NCI-H2196 (cell line): Measurements from ENCODE around the gene SPRR2B.
"Not testable (repeated sequence)": the region's sequence is repeated elsewhere in the genome, so short reads cannot be mapped to it uniquely, and the experiment has no call there.

Experiments
- DNase-seq: peaks from one replicate; lab custom pipeline; 2025; ENCODE audit not compliant: unreplicated experiment; lab: John Stamatoyannopoulos, UW

SPRR2B gene

DNA sequence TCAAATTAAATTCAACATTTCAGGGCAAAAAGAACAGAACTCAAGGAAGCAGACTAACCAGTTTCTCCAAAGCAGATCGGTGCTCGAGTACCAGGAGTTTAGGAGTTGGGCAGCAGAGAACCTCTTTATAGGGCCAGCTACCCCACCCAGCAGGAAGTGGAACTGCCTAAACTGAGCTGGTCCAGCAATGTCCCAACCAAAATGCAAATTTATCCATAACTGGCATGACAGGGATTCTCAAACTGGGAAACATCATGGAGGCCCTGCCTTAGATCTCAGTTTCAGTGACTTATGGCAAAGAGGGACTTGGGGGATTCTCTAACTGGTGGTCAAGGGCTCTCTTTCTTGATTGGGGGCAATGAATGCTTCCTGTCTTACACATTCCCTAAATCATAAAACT, at the start of gene SPRR2B:
Gene SPRR2B, minus strand, starts transcription at position 101 of the 400 bp plus-strand sequence. CDS start 772 bp downstream, outside the sequence.
- no peak for DNase-seq

DNA sequence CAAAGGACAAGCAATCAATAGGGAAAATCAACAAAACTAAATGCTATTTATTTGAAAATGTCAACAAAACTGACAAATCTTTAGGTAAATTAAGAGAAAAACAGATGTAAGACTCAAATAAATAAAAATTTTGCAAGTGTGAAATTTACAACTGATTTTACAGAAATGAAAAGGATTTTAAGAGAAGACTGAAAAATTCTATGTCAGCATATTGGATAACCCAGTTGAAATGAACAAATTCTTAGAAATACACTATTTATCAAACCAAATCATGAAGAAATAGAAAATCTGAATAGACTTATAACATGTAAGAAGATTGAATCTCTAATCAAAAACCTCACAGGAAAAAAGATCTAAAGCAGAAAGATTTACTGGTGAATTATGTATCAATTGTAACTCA, 49.5 kb upstream of the SPRR2B start:
- DNase-seq, result no peak

GRCh38 chr1:153119491-153119971, 48.1 kb upstream of the SPRR2B start:
- DNase-seq, result no peak

- not testable (repeated sequence) for DNase-seq
These were observed 43.9 kb upstream of the SPRR2B start for GRCh38 chr1:153115264-153115663.

DNA sequence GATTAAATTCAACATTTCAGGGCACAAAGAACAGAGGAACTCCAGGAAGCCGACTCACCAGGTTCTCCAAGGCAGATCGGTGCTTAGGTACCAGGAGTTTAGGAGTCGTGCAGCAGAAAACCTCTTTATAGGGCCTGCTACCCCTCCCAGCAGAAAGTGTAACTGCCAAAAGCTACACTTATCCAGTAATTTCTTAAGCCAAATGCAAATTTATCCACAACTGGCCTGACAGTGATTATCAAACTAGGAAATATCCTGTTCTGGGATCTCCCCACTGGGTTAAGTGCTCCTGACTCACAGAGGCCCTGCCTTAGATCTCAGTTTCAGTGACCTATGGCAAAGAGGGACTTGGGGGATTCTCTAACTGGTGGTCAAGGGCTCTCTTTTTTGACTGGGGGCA, 42.0 kb upstream of the SPRR2B start, which contains the start of gene SPRR2F:
Gene SPRR2F, minus strand, starts transcription at position 101 of the 400 bp plus-strand sequence. CDS start 783 bp downstream, outside the sequence.
- DNase-seq, result no peak

- DNase-seq, result not testable (repeated sequence)
These were observed 41.0 kb upstream of the SPRR2B start for GRCh38 chr1:153112454-153112853.

- DNase-seq, result no peak
These were observed 28.8 kb upstream of the SPRR2B start for GRCh38 chr1:153100245-153100644.

DNA sequence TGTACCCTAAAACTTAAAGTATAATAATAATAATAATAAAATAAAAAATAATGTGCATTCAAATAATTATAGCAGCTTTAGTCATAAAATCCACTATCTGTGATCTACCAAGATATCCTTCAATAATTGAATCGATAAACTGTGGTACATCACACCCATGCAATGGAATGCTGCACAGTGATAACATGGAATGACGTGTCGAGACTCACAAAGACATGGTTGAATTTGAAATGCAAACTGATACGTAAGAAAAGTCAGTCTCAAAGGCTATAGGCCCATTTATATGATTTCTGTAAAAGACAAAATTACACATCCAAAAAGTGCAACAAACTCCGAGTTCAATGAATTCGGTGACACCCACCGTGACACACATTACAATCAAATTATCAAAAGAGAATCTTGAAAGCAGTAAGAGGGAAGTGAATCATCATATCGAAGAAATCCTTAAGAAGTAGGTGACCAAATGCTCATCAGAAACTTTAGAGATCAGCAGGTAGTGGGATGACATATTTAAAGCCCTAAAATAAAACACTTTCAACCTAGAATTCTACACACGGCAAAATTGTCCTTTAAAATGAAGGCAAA, 28.1 kb upstream of the SPRR2B start:
- DNase-seq, result no peak

- DNase-seq, result no peak
These were observed 24.4 kb upstream of the SPRR2B start for GRCh38 chr1:153095764-153096163.

DNA sequence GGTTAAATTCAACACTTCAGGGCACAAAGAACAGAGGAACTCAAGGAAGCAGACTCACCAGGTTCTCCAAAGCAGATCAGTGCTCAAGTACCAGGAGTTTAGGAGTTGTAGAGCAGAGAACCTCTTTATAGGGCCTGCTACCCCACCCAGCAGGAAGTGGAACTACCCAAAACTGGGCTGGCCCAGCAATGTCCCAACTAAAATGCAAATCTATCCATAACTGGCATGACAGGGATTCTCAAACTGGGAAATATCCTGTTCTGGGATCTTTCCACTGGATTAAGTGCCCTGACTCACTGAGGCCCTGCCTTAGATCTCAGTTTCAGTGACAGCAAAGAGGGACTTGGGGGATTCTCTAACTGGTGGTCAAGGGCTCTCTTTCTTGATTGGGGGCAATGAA, 23.0 kb upstream of the SPRR2B start, which contains the start of gene SPRR2E:
Gene SPRR2E, minus strand, starts transcription at position 101 of the 400 bp plus-strand sequence. CDS start 775 bp downstream, outside the sequence.
- DNase-seq, result no peak

GRCh38 chr1:153087652-153088051, 16.2 kb upstream of the SPRR2B start:
- DNase-seq, result no peak

DNA sequence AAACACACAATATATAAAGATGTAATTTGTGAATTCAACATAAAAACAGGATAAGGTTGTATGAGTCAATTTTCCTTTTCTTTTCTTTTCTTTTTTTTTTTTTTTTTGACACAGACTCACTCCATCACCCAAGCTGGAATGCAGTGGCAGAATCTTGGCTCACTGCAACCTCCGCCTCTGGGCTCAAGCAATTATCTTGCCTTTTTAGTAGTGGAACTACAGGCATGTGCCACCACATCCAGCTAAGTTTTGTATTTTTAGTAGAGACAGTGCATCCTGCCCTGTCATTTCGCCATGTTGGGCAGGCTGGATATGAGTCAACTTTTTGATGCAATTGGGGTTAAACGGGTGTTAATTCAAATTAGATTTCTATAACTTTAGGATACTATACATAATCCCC, 10.3 kb upstream of the SPRR2B start:
- DNase-seq, result no peak

GRCh38 chr1:153072806-153073726, 1.7 kb upstream of the SPRR2B start:
- no peak for DNase-seq

- DNase-seq, result no peak
These were observed 1.2 kb downstream of the SPRR2B start for GRCh38 chr1:153070243-153070642.

DNA sequence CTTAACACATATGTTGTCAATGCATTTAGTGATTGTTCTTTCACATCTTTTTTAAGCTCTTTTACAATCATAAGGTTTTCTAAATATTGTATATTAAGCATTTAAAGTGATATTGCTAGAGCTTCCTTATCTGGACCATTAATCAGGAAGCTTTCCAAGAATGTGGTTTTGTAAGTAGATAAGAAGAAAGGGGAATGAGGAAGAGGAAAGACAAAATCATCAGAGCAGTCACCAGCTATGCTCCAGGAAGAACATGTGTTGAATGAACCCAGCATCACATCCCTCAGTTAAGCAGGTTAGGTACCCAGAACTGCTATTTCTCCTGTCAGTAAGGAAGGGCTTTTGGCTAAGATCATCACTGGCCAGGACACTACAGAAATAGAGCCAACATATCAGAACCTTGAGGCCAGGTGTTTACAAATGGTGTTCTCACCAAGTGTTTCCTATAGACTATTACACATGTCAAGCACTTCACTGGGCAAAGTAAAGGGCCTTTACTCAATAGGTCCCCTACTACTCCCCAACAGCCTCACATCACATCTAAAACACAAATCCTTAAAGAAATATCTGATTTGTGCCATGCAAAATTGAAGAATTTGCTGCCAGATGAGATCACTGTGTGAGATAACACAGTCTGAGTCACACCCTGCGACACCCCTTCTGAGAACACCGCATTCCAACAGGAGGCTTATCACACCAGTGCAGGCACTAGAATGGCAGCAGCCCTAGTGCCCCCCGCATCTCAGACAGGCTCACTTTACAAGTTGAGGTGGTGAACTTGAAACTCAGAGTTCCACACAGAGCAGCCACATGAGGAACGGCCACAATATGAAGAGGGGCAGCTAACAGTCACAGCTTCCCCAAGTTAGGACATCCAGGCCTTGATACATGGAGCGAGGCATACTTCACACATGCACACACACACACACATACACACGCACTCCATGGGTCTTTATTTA, 12.3 kb downstream of the SPRR2B start:
- DNase-seq, result no peak

DNA sequence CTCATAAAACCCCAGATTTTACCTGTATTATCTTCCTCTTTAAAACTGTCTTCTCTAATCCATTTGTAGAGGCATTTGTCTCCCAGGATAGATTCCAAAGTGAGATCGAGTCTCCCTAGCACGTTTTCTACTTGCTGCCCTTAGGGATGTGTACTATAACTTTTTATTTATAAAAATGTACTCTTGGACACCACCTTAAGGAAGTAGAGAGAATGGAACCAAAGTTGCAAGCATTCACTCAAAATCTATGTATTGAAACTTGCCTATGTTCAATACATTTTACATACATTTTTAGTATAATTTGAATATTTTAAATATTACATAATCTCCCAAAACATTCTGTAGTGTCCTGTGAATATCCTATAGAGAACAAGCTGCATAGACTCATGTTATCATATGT, 13.3 kb downstream of the SPRR2B start:
- DNase-seq, result no peak

- DNase-seq, result no peak
These were observed 14.0 kb downstream of the SPRR2B start, which contains the start of gene SPRR2A for GRCh38 chr1:153057375-153057774. Gene SPRR2A, minus strand, starts transcription at chr1:153057512. Its CDS starts 777 bp downstream, at chr1:153056735.

DNA sequence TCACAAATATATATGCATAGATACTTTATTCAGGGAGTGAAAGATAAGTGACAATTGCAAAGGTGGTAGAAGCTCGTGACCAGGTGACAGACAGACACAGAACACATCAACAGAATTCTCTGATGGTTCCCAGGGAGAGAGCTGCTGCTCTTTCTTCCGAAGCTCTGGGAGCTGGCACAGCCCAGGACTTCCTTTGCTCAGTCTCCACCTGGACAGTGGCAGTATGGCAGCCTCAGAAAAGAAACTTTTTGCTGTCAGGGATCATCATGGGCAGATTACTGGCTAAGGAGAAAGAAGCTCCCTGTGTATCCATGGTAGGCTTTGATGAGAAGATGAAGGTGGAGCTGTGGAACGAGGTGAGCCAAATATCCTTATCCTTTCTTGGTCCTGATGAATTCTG, 15.3 kb downstream of the SPRR2B start:
- not testable (repeated sequence) for DNase-seq

- no peak for DNase-seq
These were observed 22.2 kb downstream of the SPRR2B start for GRCh38 chr1:153049211-153049610.

GRCh38 chr1:153040950-153041631, 30.3 kb downstream of the SPRR2B start, which contains the start of gene SPRR2D:
Gene SPRR2D, minus strand, starts transcription at chr1:153041120. Its CDS starts 774 bp downstream, at chr1:153040346.
- DNase-seq, result no peak
